ENCODE measurements around the gene WWOX.
"Not testable (repeated sequence)": the region's sequence is repeated elsewhere in the genome, so short reads cannot be mapped to it uniquely, and the experiment has no call there.

WWOX gene

GRCh38 chr16:79206889-79207288 lies 1107.4 kb downstream of the WWOX start:
- DNase-seq (ENCODE audit: low read depth, low spot score) = no peak

GRCh38 chr16:79209308-79209707 lies 1109.9 kb downstream of the WWOX start:
- no peak for DNase-seq (ENCODE audit: low read depth, low spot score)

GRCh38 chr16:79210607-79211006 lies 1111.2 kb downstream of the WWOX start:
- no peak for DNase-seq (ENCODE audit: low read depth, low spot score)

GRCh38 chr16:79211586-79211985 lies 1112.1 kb downstream of the WWOX start:
- no peak for DNase-seq (ENCODE audit: low read depth, low spot score)

- DNase-seq (ENCODE audit: low read depth, low spot score) = peak; percentile 15
These were observed 1112.8 kb downstream of the WWOX start for GRCh38 chr16:79212114-79212791.

- DNase-seq (ENCODE audit: low read depth, low spot score) = no peak
These were observed 1113.8 kb downstream of the WWOX start for GRCh38 chr16:79213214-79213613.

GRCh38 chr16:79215289-79215688 lies 1115.8 kb downstream of the WWOX start:
- DNase-seq (ENCODE audit: low read depth, low spot score) = no peak

GRCh38 chr16:79217375-79218011 lies 1118.0 kb downstream of the WWOX start:
- DNase-seq (ENCODE audit: low read depth, low spot score) = no peak

- no peak for DNase-seq (ENCODE audit: low read depth, low spot score)
These were observed 1118.9 kb downstream of the WWOX start for GRCh38 chr16:79218351-79218750.

GRCh38 chr16:79225994-79226393 lies 1126.5 kb downstream of the WWOX start:
- DNase-seq (ENCODE audit: low read depth, low spot score) = not testable (repeated sequence)

- DNase-seq (ENCODE audit: low read depth, low spot score) = no peak
These were observed 1129.9 kb downstream of the WWOX start for GRCh38 chr16:79229361-79229760.

- DNase-seq (ENCODE audit: low read depth, low spot score) = not testable (repeated sequence)
These were observed 1146.2 kb downstream of the WWOX start for GRCh38 chr16:79245700-79246099.

GRCh38 chr16:79247386-79247785 lies 1147.9 kb downstream of the WWOX start:
- peak; percentile 57 for DNase-seq (ENCODE audit: low read depth, low spot score)

GRCh38 chr16:79248351-79248750 lies 1148.9 kb downstream of the WWOX start:
- no peak for DNase-seq (ENCODE audit: low read depth, low spot score)

- DNase-seq (ENCODE audit: low read depth, low spot score) = no peak
These were observed 1151.1 kb downstream of the WWOX start for GRCh38 chr16:79250502-79251098.

GRCh38 chr16:79253100-79253631 lies 1153.7 kb downstream of the WWOX start:
- no peak for DNase-seq (ENCODE audit: low read depth, low spot score)

- no peak for DNase-seq (ENCODE audit: low read depth, low spot score)
These were observed 1158.6 kb downstream of the WWOX start for GRCh38 chr16:79257953-79258490.

GRCh38 chr16:79260890-79261289 lies 1161.4 kb downstream of the WWOX start:
- not testable (repeated sequence) for DNase-seq (ENCODE audit: low read depth, low spot score)

GRCh38 chr16:79261481-79261940 lies 1162.1 kb downstream of the WWOX start:
- DNase-seq (ENCODE audit: low read depth, low spot score) = peak; percentile 83

- DNase-seq (ENCODE audit: low read depth, low spot score) = no peak
These were observed 1162.6 kb downstream of the WWOX start for GRCh38 chr16:79261944-79262552.

Data from ELF-1 (cell line).